C4-2B (cell line): ENCODE data around the gene VBP1.

Experiments
- ZFX ChIP-seq: fragments of 450-650 bp; IDR thresholded peaks from 2 replicates; pipeline ENCODE4 v1.6.1; 2017
- TF ChIP-seq, protein P1 (sequence below): fragments of 450-650 bp; conservative IDR thresholded peaks from 2 replicates; pipeline ENCODE4 v1.5.1; 2017; ENCODE audit warnings: mild to moderate bottlenecking

DNA sequence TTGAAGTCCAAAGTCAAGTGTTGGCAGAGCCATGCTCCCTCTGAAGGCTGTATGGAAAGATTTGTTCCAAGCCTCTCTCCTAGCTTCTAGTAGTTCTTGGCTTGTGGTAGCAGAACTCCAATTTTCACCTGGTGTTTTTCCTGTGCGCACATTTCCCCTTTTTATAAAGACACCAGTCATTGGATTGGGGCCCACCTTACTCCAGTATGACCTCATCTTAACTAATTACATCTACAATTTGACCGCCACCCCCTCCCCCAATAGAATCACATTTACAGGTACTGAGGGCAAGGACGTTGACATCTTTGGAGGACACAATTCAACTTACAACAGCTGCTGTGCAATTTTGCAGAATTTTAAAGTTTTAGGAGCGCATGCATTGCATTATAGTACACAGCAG, 31.2 kb downstream of the VBP1 start:
- TF ChIP-seq, protein P1, sequence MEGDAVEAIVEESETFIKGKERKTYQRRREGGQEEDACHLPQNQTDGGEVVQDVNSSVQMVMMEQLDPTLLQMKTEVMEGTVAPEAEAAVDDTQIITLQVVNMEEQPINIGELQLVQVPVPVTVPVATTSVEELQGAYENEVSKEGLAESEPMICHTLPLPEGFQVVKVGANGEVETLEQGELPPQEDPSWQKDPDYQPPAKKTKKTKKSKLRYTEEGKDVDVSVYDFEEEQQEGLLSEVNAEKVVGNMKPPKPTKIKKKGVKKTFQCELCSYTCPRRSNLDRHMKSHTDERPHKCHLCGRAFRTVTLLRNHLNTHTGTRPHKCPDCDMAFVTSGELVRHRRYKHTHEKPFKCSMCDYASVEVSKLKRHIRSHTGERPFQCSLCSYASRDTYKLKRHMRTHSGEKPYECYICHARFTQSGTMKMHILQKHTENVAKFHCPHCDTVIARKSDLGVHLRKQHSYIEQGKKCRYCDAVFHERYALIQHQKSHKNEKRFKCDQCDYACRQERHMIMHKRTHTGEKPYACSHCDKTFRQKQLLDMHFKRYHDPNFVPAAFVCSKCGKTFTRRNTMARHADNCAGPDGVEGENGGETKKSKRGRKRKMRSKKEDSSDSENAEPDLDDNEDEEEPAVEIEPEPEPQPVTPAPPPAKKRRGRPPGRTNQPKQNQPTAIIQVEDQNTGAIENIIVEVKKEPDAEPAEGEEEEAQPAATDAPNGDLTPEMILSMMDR, result no peak
- TF ChIP-seq ZFX, result no peak
